OCI-LY7 (cell line): ENCODE measurements around the gene HMGB4. TPM values are rescaled to one million over a fixed set of nuclear protein-coding genes. Genes with fewer than 3 reads are reported as not detected.

Source experiments
- BruUV-seq: library from RNA; stranded (reverse); fragments of 400-500 nt; replicated peaks from 2 replicates; lab custom pipeline; 2021; lab: Mats Ljungman, UMichigan
- CTCF ChIA-PET: fragments of 300-600 bp; sonication (Branson Sonifier 250); formaldehyde crosslinking; loops from one replicate; lab custom pipeline; 2022; ENCODE audit warnings: antibody characterized with exemption; ENCODE audit not compliant: unreplicated experiment; lab: Charles Lee
- POLR2A ChIA-PET: fragments of 300-600 bp; sonication (Branson Sonifier 250); formaldehyde crosslinking; loops from one replicate; lab custom pipeline; 2022; ENCODE audit warnings: antibody characterized with exemption; lab: Charles Lee
- DNase-seq: peaks from one replicate; pipeline ENCODE4 v3.0.0-alpha.2; 2015; ENCODE audit warnings: low spot score
- H2AFZ ChIP-seq: fragments of 200-600 bp; sonication (generic), shearing (Covaris generic); 2 replicates; pipeline ENCODE4 v1.6.1; 2014; ENCODE audit warnings: mild to moderate bottlenecking, antibody characterized with exemption, low read length, moderate library complexity
- H3K27ac ChIP-seq: fragments of 200-600 bp; sonication (generic); 2 replicates; pipeline ENCODE4 v1.5.1; 2014; ENCODE audit warnings: mixed run types, low read depth, mild to moderate bottlenecking, moderate library complexity, low read length, inconsistent platforms; ENCODE audit not compliant: poor library complexity, severe bottlenecking
- H3K36me3 ChIP-seq: fragments of 200-600 bp; sonication (generic); 2 replicates; pipeline ENCODE4 v1.6.1; 2014; ENCODE audit warnings: mild to moderate bottlenecking, antibody characterized with exemption, low read length, moderate library complexity, mixed read lengths; ENCODE audit not compliant: insufficient read depth
- H3K4me1 ChIP-seq: fragments of 200-600 bp; sonication (generic); 2 replicates; pipeline ENCODE4 v1.5.1; 2014; ENCODE audit warnings: mild to moderate bottlenecking, low read length; ENCODE audit not compliant: insufficient read depth, poor library complexity, severe bottlenecking
- H3K4me2 ChIP-seq: fragments of 200-600 bp; sonication (generic); 2 replicates; pipeline ENCODE4 v1.6.1; 2014; ENCODE audit warnings: mild to moderate bottlenecking, low read length
- H3K4me3 ChIP-seq: fragments of 200-600 bp; sonication (generic); 2 replicates; pipeline ENCODE4 v1.5.1; 2014; ENCODE audit warnings: mild to moderate bottlenecking, low read depth, low read length; ENCODE audit not compliant: poor library complexity, severe bottlenecking
- H3K79me2 ChIP-seq: fragments of 200-600 bp; sonication (generic); 2 replicates; pipeline ENCODE4 v1.6.1; 2016; ENCODE audit warnings: low read depth, mild to moderate bottlenecking, low read length, moderate library complexity, mixed read lengths; ENCODE audit not compliant: insufficient read depth
- H3K9me2 ChIP-seq: fragments of 200-600 bp; sonication (generic); 2 replicates; pipeline ENCODE4 v1.6.1; 2016; ENCODE audit warnings: mild to moderate bottlenecking, low read length, mixed read lengths; ENCODE audit not compliant: insufficient read depth
- H3K9me3 ChIP-seq: fragments of 200-600 bp; sonication (generic); 2 replicates; pipeline ENCODE4 v1.6.1; 2014; ENCODE audit warnings: mild to moderate bottlenecking, mixed run types, low read length, mixed read lengths
- H4K20me1 ChIP-seq: fragments of 200-600 bp; sonication (generic); 2 replicates; pipeline ENCODE4 v1.6.1; 2014; ENCODE audit warnings: mild to moderate bottlenecking, antibody characterized with exemption, low read length, moderate library complexity, mixed read lengths; ENCODE audit not compliant: insufficient read depth
- EZH2phosphoT487 ChIP-seq: fragments of 200-600 bp; sonication (generic); IDR thresholded peaks from 2 replicates; pipeline ENCODE4 v1.6.1; 2018; ENCODE audit warnings: low read depth, borderline replicate concordance, mild to moderate bottlenecking, mixed run types, antibody characterized with exemption, low read length, moderate library complexity, mixed read lengths
- intact Hi-C: fragments of 100-400 bp; cut with micrococcal nuclease; formaldehyde crosslinking; loops from one replicate; pipeline ENCODE4 v1.10.0; 2022; ENCODE audit not compliant: unreplicated experiment
- total RNA-seq, 2 experiments: library from RNA; depleted of rRNA in 1 of 2; stranded (reverse); fragments of >200 nt in 1 of 2; shearing (Covaris generic) in 1 of 2; gene quantifications; 2 replicates each; pipeline ENCODE4 v1.2.3, GENCODE V29; 2014 to 2022
- TF ChIP-seq, protein P1 (sequence below): fragments of 200-600 bp; sonication (generic); conservative IDR thresholded peaks from 2 replicates; pipeline ENCODE4 v1.5.1; 2014; ENCODE audit warnings: mild to moderate bottlenecking, antibody characterized with exemption, low read length, moderate library complexity, mixed read lengths

Gene HMGB4
- total RNA-seq, 2 experiments from 2014 or later, result not detected

DNA sequence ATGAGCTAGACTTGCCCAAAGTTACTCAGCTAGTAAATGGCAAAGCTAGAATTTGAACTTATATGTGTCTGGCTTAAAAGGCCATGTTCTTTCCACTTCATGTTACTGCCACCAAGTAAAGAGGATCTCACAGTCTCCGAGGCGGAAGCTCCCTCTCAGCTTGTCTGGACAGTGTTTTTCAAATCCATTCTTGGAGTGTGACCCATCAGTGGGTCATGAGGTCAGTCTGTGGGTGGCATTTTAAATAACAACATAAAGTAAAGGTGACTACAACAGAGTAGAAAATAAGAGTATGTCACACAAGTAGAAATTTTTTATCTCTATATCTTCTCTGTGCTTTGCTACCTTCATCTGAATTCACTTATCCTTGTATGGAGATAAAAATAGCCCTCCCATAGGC lies 3.2 kb upstream of the HMGB4 start:
- no peak overlapping the region for H2AFZ ChIP-seq
- no peak overlapping the region for H3K4me3 ChIP-seq
- H4K20me1 ChIP-seq, result no peaks in the 10 kb centered on the region
- no peaks in the 10 kb centered on the region for H3K36me3 ChIP-seq
- ChIA-PET CTCF (no interaction called here), POLR2A (interaction anchor here (0.6 kb wide), 1 partner anchor 858 kb away, joined by 3 read pairs; no protein-coding TSS in a partner anchor)
- H3K9me2 ChIP-seq, result no peaks in the 10 kb centered on the region
- BruUV-seq, result no TSS peak
- intact Hi-C loops, result no loop called here
- H3K4me2 ChIP-seq, result no peak overlapping the region
- H3K4me1 ChIP-seq, result no peaks in the 10 kb centered on the region
- H3K27ac ChIP-seq, result no peak overlapping the region
- no peaks in the 10 kb centered on the region for H3K9me3 ChIP-seq
- TF ChIP-seq EZH2phosphoT487, result no peak
- TF ChIP-seq, protein P1, sequence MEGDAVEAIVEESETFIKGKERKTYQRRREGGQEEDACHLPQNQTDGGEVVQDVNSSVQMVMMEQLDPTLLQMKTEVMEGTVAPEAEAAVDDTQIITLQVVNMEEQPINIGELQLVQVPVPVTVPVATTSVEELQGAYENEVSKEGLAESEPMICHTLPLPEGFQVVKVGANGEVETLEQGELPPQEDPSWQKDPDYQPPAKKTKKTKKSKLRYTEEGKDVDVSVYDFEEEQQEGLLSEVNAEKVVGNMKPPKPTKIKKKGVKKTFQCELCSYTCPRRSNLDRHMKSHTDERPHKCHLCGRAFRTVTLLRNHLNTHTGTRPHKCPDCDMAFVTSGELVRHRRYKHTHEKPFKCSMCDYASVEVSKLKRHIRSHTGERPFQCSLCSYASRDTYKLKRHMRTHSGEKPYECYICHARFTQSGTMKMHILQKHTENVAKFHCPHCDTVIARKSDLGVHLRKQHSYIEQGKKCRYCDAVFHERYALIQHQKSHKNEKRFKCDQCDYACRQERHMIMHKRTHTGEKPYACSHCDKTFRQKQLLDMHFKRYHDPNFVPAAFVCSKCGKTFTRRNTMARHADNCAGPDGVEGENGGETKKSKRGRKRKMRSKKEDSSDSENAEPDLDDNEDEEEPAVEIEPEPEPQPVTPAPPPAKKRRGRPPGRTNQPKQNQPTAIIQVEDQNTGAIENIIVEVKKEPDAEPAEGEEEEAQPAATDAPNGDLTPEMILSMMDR, result no peak
- H3K79me2 ChIP-seq, result no peaks in the 10 kb centered on the region
- no peak for DNase-seq

DNA sequence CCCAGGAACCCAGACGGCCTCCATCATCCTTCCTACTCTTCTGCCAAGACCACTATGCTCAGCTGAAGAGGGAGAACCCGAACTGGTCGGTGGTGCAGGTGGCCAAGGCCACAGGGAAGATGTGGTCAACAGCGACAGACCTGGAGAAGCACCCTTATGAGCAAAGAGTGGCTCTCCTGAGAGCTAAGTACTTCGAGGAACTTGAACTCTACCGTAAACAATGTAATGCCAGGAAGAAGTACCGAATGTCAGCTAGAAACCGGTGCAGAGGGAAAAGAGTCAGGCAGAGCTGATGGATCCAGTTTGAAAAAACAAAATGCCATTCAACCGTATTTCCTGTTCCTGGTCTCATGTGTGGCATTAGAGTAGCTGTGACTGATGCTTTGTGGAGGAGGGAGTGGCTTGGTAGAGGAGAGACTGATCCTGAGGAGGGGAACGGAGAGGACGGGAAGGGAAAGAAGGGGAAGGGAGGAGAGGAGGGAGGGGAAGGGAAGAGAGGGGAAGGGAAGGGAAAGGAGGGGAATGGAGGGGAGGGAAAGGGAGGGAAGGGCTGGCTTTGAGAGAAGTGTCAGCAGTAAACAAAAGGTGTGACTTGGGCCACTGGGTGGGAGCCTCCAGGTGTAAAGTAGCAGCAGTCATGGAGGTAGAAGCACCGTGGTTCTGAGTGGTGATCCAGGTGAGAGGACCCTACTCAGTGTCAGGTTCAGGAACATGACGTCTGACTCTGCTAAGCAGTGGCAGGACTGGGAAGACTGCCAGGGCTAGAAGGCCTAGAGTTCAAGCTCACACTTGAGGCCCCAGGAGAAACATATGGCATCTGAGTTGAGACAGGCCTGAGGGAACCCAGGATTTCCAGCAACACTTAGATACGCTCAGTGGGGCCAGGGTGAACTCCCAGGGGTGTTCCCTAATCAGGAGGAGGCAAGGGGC lies 846 bp downstream of the HMGB4 start:
- Histone ChIP-seq H3K9me2 (no peaks in the 10 kb centered on the region), H3K4me1 (no peaks in the 10 kb centered on the region), H4K20me1 (no peaks in the 10 kb centered on the region), H3K79me2 (no peaks in the 10 kb centered on the region), H3K27ac (no peak overlapping the region), H3K4me3 (no peak overlapping the region), H3K9me3 (no peaks in the 10 kb centered on the region), H3K4me2 (no peak overlapping the region), H2AFZ (no peak overlapping the region), H3K36me3 (no peaks in the 10 kb centered on the region)
- ChIA-PET POLR2A (no interaction called here), CTCF (no interaction called here)
- DNase-seq, result no peak
- intact Hi-C loops, result no loop called here
- TF ChIP-seq, protein P1, result no peak
- TF ChIP-seq EZH2phosphoT487, result no peak
- BruUV-seq, result no TSS peak

DNA sequence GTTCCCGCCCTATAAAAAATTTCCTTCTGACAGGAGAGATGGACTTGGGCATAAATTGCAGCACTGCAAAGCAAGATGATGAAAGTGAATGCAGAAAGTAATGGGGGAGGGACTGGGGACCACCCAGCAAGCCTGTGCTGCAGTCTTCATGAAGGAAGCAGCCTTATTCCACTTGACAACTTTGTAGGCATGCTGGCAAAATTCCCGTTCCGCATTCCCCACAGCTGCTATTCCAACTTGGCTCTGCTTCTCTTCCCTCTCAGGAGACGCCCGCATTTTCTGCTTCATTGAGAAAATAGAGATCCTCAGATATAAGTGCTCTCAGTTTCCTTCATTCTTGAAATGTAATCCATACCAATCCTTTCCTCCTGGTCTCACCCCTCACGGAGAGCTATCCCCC lies 2.4 kb downstream of the HMGB4 start:
- DNase-seq, result no peak
- Histone ChIP-seq H3K4me1 (no peaks in the 10 kb centered on the region), H3K4me3 (no peak overlapping the region), H3K4me2 (no peak overlapping the region), H4K20me1 (no peaks in the 10 kb centered on the region), H3K36me3 (no peaks in the 10 kb centered on the region), H3K9me3 (no peaks in the 10 kb centered on the region), H3K79me2 (no peaks in the 10 kb centered on the region), H2AFZ (no peak overlapping the region), H3K9me2 (no peaks in the 10 kb centered on the region), H3K27ac (no peak overlapping the region)
- ChIA-PET CTCF (no interaction called here), POLR2A (no interaction called here)
- TF ChIP-seq EZH2phosphoT487, result no peak
- TF ChIP-seq, protein P1, result no peak
- intact Hi-C loops, result no loop called here
- no TSS peak for BruUV-seq
